Activated naive CD8-positive, alpha-beta T cell treated with anti-CD3 and anti-CD28 coated beads, Interleukin-2, amount 50 U/mL, for 16 hours (primary cell): Measurements from ENCODE around the gene SYPL2.
"Not testable (repeated sequence)": the region's sequence is repeated elsewhere in the genome, so short reads cannot be mapped to it uniquely, and the experiment has no call there.

ENCODE experiments used
- DNase-seq: peaks from one replicate; pipeline ENCODE4 v3.0.0-alpha.2; 2020; ENCODE audit warnings: low read depth, low spot score

The SYPL2 gene

DNA sequence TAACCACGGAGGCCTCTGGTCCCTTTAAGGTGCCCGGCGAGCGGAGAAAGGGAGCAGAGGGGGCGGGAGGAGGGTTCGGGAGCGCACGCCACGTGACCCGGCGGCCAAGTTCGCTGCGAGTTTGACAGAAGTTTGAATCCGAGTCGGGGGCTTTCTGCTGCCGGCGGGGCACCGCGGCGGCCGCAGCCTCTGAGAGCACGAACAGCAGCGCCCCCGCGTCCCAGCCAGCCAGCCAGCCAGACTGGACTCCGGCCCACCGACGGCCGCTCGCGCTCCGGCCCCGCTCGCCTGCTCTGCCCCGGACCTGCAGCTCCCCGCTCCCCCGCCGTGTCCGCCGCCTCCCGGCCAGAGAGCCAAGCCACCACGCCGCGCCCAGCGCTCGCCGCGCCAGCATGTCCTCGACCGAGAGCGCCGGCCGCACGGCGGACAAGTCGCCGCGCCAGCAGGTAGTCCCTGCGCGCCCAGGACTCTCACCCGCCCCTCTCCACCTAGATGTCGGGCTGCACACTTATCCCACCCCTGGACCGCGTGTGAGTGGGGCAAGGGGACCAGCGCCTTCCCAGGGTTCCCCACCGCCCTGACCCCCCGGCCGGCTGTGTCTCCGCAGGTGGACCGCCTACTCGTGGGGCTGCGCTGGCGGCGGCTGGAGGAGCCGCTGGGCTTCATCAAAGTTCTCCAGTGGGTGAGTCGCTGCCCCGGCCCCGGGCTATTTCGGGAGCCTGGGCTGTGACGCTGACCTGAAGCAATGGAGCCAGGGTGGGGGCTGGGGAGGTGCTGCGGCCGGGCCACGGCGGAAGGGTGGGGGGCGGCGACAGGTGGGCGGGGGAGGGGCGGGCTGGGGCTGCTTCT, at the start of gene SYPL2:
Gene SYPL2 (plus strand): TSS at position 95 of the 849 bp plus-strand sequence. CDS start 298 bp downstream, at position 393.
- no peak for DNase-seq

DNA sequence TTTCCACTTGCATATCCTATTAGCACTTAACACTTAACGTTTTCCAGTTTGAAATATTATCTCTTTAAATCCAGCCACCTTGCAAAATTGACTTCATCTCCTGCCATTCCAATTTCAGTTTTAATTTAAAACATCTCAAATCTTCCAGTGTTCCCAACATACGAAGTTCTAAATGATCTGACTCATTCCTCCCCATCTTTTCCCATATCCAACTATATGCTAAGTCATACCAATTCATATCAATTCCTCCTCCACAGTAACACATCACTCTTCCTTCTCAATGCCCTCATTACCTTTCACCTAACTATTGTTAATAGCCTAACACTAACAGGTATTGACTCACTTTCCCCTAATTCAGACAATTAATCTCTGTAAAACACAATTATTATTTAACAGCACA, 42.8 kb upstream of the SYPL2 start:
- no peak for DNase-seq

DNA sequence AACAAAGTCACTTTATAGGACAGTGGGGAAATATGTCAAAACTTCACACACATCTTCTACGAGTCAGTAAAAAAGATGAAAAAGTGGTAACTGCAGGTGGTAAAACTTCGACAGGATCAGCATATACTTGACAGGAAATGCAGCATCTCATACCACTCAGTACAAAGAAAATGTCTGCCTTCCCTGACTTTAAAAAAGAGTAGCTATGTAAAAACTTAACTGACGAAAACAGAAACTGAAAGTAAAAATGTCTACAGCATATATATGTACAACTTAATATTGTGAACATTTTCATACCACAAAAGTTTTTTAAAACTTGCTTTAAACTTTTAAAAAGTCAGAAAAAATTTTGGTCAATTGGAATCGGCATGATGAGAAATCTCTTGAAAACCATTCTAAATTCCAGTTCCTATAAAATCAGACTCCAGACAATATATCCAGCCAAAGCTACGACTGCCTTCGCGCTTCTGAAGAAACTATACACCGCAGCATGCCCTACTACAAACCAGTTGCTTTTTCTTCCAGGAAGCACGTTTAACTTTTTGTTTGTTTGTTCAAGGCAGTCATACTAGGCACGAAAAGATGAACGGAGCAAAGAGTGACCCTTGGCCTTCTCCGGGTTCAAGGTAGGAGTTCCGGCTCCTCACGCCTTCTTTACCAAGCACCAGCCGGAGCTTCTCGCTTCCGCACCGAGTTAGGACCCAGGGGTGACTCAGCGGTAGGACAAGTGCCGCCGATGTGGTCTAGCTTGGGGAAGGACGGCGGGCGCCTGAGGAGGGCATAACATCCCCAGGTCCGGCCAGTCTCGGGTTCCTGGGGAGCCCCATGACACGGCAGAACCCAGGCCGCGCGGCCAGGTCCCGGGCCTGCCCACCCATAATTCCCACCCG, 40.7 kb upstream of the SYPL2 start:
- peak; percentile 14 for DNase-seq

DNA sequence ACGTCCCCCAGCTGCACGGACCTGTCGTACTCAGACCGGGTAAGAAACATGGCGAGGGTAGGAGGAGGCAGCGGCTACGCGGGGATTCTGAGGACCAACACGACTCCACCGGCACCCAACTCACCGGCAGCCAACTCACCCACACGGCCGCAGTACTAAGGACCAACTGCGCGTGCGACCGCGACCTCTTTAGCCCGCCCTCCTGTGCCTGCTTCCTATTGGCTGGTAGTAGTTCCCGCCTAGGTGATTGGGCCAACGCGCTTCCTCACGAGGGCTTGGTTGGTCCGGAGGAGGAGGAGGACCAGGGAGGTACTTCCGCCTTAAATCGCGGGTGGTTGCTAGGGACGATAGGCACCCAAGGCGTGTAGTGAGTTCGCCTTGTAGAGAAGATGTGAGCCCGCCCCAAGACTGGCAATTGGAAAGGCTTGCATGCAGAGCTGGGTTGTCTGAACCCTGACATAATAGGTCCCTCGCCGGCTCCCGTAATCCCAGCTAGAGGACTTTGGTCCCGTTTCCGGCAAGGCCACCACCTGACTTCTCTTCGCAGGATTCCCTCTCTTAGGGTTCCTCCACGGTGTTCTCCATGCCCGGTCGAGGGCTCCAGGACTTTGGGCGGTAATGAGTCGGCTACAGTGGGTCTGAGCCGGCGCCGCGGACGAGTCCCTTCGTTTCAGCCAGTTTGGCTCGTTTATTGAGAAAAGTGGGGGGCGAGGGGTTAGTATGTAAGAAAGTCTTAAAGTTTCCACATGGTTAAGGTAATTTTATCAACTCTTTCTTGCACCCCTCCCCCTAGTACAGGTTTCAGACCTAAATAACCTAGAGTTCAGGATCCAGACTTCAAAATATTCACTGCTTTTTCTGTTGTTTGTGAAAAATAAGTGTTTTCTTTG, 39.8 kb upstream of the SYPL2 start, which contains the start of gene PSMA5:
Gene PSMA5 (minus strand): TSS at position 168 of the 890 bp plus-strand sequence. CDS start 118 bp downstream, at position 50.
- DNase-seq, result peak; percentile 88

DNA sequence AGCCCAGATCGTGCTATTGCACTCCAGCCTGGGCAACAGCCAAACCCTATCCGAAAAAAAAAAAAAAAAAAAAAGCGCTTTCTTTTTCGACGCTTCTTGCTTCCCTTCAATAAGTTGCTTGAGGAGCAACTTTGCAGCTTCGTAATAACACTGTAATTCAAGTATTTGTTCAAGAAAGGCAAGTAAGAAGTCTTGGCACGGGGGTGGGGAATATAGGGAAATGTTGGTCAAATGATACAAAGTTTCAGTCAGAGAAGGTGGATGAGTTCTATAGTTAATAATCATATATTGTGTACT, 39.2 kb upstream of the SYPL2 start:
- no peak for DNase-seq

DNA sequence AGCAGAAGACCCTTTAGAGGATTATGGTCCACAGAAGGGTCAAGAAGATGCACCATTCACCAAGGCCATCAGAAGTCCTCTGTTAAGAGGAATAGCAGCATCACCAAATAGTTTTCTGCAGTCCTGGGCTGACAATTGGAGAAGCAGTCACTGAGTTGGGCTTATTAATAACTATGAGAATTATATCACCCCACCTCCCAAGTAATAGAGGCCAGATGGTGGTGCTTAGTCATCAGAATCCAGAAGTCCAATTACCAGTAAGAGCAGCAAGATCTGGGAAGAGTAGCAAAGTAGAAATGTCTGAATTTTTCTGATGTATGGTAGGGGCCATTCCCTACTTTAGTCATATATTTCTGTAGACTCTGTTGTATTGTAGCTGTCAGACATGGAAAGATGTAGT, 34.0 kb upstream of the SYPL2 start:
- DNase-seq, result no peak

DNA sequence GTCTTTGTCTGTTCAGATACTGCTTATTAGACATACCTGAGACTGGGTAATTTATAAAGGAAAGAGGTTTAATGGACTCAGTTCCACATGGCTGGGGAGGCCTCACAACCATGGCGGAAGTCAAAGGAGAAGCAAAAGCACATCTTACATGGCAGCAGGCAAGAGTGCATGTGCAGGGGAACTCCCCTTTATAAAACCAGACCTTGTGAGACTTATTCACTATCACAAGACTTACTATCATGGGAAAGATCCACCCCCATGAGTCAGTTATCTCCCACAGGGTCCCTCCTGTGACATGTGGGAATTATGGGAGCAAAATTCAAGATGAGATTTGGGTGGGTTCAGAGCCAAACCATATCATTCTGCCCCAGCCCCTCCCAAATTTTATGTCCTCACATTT, 33.0 kb upstream of the SYPL2 start:
- no peak for DNase-seq

DNA sequence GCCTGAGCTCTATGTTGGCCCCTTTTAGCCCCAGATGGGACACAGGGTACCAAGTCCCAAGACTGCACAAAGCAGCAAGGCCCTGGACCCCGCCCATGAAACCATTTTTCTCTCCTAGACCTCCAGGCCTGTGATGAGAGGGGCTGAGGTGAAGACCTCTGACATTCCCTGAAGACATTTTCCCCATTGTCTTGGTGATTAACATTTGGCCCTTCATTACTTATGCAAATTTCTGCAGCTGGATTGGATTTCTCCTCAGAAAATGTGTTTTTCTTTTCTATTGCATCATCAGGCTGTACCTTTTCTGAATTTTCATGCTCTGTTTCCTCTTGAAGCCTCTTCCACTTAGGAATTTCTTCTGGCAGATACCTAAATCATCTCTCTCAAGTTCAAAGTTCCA, 31.9 kb upstream of the SYPL2 start:
- no peak for DNase-seq

DNA sequence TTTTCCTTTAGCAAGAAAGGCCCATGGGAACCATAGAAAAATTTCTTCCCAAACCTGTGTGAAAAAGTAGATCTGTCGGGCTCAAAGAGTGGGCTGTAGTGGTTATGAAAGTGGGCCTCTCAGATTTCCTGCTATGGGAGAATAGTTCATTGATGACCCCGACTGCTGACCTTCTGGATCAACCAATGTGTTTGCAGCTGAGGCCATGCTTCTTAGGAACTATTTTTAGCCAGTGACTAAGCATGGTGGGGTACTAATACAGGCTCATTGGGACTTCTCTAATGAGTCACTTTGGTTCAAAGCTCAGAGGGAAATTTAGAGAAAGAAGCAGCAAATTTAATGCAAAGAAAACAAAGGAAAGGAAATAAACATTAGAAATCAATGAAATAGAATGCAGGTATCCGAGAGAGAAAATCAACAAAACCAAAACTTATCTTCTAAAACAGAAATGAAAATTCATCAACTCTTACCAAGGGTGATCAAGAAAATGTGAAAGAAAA, 27.5 kb upstream of the SYPL2 start:
- DNase-seq, result no peak

DNA sequence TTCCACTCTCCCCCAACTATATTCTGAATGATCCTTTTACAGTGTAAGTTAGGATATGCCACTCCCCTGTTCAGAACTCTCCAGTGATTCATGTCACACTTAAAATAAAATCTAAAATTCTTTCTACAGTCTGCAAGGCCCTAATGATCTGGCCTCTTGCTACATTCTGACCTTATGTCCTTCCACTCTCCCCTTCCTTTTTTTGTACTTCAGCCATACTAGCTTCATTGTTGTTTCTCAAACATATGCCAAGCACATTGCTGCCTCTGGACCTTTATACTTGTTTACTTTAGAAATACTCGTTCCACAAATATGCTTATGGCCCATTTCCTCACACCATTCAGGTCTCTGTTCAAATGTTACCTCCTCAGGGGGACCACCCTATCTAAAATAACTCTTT, 25.3 kb upstream of the SYPL2 start:
- DNase-seq, result no peak

DNA sequence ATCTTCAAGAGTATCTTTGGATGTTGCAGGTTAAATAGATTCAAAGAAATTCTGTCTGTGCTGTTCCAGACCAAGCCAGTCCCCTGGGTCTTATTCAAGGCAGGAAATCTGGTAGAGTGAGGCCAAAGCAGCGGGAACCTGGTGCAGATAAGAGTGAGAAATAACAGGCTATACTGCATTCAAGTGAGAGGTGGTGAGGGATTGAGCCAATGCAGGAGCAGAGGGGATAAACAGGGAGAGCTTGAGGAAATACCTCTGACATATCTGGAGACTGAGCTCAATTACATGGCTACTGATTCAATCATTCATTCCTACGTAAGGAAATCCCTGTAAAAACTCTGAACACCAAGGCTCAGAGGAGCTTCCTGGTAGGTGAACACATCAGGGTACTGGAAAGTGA, 22.9 kb upstream of the SYPL2 start:
- no peak for DNase-seq

DNA sequence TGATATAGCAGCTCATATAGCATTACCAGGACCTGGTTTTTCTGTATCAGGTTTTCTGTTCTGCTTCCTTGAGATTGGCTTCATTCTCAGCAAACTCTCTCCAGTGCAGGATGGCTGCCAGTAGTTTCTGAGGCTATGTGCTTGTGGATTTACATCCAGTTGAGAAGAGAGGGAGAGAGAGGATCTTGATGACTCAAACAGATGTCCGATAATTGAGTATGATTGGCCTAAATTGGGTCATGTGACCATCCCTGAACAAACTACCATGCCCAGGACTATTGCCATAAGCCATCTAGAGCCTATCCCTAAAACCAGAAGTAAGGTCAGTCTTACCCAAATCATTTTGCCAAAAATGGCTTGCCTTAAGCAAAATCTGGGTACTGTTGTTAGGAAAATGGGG, 22.0 kb upstream of the SYPL2 start:
- DNase-seq, result no peak

DNA sequence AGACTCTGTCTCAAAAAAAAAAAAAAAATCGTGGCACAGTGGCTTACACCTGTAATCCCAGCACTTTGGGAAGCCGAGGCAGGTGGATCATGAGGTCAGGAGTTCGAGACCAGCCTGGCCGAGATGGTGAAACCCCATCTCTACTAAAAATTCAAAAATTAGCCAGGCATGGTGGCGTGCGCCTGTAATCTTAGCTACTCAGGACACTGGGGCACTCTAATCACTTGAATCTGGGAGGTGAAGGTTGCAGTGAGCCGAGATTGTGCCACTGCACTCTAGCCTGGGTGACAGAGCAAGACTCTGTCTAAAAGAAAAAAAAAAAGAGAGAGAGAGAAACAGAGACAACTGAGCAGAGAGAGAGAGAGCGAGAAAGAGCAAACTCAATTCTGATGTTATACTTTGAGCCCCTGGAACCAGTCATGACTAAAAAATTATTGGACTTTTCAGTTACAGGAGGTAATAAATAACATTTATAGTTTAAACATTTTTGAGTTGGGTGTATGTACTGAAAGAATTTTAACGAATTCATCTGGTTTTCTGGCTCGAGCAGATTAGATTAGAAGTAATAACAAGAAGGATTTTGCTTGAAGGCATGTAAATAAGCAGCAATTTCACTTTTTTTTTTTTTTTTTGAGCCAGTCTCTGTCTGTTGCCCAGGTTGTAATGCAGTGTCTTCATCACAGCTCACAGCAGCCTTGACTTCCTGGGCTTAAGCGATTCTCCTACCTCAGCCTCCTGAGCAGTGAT, 20.2 kb upstream of the SYPL2 start:
- DNase-seq, result not testable (repeated sequence)

DNA sequence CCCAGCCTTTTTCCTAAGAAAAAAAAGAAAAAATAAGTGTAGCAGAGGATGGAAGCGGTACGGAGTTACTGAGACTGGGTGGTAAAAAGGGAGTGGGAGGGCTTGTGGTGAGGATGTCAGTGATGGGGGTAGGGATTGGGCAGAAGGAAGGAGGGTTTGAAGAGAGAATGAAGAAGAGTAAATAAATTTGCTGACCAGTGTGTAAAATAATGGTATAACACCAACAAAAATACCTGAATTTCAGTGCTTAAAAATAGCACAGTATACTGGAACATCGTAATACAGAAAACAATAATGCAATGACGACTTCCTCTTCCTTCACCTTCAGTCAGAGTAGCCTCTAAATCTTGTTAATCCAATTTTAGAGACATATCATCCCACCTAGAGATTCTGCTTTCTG, 18.8 kb upstream of the SYPL2 start:
- no peak for DNase-seq

DNA sequence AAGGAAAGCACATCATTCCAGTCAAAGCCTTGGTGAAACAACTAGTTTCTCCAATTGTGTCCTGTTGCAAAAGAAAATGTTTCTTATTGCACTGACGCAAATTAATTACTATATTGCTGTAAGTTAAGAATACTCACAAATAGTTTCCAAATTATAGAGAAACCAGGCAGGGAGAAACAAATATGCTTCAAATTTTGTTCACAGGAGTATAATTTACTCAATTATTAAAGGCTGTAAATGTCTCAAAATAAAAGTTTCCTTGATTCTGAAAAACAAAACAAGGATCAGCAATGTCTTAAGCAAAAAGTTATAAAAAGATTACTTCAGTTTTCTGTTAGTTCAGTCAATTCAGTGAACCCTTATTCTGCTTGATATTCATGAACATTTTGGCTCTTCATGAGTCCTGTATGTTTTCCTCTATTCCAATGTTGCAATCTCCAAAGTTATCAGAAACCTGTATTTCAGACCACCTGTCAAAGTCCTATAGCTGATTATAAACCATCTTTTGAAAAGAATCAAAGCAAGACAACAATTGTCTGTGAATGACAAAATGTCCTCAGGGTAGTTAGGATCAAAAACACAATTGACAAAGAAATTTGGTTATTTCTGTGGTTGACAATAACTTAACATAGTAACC, 11.7 kb upstream of the SYPL2 start:
- no peak for DNase-seq

DNA sequence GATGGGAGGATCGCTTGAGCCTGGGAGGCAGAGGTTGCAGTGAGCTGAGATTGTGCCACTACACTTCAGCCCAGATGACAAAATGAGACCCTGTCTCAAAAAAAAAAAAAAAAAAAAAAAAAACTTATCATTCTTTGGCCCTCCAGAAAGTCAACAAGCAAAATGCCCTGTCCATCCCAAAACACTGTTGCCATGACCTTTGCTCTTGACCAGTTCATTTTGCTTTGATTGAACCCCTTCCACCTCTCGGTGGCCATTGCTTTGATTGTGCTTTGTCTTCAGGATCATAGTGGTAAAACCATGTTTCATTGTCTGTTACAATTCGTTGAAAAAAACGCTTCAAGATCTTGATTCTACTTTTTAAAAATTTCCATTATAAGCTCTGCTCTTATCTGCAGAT, 8.5 kb upstream of the SYPL2 start:
- DNase-seq, result no peak

DNA sequence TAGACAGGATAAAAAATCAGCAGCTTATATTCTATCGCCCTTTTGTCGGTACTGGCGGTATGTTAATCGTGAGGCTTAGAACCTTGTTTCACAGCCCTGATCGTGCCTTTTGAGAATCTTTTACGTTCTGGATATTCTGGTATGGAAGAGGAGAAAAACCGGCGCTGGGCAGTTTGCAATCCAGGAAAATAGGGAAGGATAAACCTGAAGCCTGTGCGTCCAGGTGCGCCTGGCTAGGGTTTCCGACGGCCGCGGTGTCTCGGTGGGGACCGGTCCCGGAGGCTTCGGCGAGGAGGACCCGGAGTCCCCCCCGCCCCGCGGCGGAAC, 258 bp upstream of the SYPL2 start:
- no peak for DNase-seq

DNA sequence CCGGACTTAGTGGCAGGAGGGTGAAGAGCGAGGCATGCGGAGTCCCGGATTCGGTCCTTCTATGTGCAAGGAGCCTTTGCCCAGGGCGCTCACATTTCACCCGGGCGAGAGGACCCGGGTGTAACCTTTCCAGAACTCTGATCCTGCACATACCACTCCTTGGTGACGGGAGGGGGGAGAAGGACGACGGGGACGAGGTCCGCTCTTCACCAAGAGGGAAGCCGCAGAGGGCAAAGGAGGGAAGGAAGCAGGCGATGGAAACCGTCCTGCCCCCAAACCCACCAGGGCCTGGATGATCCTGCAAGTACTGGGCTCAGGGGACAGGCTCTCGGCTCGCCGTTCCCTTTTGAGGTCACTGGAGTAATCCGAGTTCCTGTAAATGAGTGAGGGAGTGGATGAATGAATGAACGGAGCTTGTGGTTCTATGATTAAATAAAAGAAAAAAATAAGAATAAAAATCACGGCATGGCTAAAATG, 993 bp downstream of the SYPL2 start:
- DNase-seq, result no peak

DNA sequence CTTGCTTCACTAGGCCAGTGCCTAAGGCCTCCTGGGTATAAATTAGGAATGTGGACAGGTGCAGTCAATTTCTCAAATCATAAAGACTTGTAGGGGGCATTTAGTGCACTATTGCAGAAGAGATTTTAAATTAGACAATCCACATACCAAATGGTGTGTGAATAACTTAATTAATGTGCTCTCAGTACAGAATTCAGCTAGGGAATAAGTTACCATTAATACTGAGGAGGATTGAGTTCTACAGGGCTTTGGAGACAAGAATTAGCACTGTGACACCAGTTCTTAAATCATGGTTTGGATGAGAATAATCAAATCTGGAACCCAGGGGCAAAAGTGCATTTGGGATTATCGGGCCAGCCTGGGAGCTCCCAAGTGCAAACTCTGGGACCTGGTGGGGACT, 1.7 kb downstream of the SYPL2 start:
- DNase-seq, result no peak

DNA sequence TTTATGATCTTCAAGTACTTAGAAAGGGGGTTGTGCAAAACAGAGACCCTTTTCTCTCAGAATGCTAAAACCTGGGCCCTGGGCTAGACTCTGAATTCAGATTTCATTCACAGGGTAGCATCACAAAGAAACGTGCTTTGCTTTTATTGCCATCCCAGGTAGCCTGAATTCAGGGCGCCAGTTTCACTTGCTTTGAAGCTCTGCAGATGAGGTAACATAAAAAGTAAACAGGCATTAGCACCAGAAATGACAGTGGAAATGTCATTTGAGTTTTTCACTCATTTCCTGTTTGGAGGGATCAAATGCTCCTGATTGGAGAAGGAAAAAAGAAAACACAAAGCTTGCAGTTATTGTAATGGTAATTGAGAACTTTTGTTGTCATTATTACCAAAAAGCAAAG, 2.6 kb downstream of the SYPL2 start:
- DNase-seq, result no peak
